ENCODE data around the gene DHX9.

DHX9 gene

GRCh38 chr1:182839209-182840066 is at the start of gene DHX9:
TSS of gene DHX9 (plus strand) at chr1:182839347. CDS start at chr1:182842567, 3,220 bp downstream.
- peak; percentile 81 for DNase-seq

DNA sequence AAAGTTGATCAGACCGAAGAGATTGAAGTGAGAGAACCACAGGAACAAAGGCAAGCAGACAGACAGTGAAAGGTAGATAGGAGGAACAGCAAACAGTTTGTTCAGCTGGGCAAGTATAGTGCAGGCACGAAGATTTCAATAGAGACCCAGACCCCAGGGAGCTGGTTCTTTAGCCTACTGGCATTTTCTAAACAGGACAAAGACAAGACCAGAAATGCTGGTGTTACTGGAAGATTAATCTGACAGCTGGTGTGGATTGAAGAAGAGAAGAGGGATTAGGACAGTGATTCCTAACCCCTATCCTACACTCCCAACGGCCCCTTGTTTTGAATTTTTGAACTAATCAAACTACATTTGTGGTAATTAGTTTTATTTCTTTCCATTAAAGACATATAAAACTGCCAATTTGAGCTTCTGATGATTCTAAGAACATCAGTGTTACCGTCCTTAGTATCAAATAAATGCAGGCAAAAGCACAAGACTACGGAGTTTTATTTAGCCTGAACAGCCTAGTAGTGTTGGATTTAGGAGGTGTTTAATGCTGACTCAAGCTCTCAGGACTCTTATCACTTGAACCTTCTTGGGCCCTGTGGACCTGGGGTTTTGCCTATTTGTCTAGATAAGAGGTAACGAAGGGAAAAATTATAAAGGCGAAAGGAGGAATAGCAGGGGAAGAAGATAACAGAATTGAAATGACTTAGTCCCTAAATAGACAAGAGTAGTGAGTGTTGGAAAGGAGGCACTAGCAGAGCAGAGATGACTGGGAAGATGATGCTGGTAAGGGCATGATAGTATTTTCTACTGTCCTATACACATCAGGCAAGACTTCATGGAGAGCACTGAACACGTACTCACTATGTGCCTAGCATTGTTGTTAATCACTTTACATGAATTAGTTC is 47.6 kb upstream of the DHX9 start:
- no peak for DNase-seq

- DNase-seq: no peak
Measured at GRCh38 chr1:182794091-182794490, 45.1 kb upstream of the DHX9 start.

- DNase-seq: no peak
Measured at GRCh38 chr1:182794676-182795201, 44.4 kb upstream of the DHX9 start.

DNA sequence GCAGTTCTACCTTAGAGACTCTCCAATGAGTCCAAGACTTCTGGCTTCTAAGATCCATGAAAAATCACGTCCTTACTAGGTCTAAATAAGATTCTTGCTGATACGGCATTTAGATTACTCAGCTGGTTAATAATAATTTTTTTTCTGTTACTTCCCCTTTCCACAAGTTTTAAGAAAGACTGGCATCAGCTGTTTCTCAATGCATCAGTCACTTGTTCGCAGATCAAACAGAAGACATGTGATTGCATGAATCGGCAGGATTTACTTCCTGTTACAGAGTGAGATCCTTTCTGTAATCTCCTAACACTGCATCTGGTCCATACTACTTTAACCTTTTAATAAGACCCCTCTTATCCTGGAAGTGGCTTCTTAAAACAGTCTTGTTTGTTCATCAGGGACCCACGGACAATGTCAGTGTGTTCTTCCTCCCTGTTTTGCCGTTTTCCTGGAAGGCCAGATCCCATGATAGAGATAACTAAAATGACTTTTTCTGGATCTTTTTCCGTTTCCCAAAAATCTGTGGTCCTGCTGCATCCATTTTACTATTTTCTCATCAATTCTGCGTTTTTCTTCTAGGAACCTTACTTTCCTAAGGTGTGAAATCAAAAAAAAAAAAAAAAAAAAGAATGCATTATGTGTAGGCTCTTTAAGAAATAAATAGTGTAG is 43.5 kb upstream of the DHX9 start:
- DNase-seq: peak; percentile 79 to 86

DNA sequence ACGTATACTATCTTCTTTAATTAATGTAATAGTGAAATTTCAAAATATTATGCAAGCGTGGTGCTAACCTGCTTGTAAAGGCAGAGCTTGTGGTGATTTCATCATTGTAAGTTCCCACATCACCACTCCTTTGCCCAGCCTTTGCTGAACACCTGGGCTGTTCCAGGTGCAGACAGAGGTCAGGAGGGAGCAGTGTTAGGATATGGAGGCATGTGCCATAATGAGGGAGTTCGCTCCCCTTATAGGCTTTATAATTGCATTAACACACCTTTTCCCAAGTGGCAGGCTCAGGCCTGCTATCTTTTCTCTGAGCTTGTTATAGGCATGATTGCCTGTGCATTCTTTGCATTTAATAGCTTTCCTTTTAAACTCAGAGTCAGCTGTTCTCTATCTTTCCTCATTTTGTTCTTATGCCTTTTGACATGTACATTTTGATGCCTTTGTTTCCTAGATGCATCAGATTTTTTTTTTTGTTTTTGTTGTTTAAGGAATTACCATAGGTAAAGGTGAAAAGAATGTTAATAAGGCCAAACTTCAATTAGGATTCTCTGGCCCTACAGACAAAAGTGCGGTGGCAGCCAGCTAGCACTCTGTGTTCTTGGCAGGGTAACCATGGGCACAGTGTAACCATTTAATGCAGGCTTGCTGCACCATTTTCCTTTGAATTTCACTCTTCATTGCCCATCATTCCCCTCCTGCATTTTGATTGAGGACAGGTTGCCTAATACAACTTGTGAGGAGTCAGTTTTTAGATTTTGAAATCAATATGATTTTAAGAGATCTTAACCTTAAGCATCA is 36.9 kb upstream of the DHX9 start:
- DNase-seq: no peak

DNA sequence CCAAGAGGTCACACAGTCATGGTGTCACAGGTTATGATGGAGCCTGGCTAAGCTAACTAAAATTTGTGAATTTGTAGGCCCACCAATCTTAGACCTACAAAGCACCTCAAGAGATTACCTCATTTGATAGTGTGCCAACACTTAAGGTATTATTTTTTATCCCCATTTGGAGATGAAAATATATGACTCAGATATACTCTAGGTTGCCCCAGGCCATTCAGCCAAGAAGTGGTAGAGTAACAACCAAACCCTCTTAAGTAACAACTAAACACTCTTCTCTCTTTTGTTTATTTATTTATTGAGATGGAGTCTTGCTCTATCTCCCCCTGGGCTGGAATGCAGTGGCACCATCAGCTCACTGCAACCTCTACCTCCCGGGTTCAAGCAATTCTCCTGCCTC is 35.3 kb upstream of the DHX9 start:
- no peak for DNase-seq

- no peak for DNase-seq
Measured at GRCh38 chr1:182806015-182806678, 33.0 kb upstream of the DHX9 start.

- DNase-seq: no peak
Measured at GRCh38 chr1:182807907-182808306, 31.2 kb upstream of the DHX9 start.

GRCh38 chr1:182809414-182809957 is 29.7 kb upstream of the DHX9 start:
- no peak for DNase-seq

DNA sequence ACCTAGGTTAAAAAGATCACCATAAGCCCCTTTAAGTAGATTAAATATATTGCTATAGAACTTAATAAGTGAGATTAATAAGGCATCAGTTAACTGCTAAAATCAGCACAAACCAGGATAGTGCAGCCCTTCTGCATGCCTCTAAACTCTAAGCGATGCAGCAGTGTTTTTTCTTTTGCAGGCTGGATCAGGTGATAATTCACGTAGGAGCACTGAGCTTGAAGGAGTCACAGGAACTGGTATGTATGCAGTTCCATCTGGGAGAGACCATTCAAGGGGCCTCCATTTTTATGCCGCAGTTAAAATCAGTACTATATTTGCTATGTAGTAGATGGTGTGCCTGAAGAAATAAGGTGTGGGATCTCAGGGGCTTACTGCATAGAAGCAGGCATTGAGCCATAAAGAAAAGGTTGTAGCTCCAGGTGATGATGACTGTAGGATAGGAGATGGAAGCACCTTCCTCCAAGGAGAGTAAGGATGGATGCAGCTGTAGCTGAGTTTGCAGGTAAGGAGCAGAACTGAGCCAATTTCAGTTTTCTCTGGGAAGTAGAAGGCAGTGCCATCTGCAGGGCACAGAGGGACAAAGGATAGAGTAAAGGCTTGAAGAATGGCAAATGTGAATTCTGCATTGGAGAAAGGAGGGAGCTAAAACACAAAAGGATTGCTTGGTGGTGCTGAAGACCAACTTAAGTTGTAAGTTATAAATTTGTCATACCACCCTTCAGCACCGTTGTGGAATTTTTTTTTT is 27.0 kb upstream of the DHX9 start:
- DNase-seq: no peak

DNA sequence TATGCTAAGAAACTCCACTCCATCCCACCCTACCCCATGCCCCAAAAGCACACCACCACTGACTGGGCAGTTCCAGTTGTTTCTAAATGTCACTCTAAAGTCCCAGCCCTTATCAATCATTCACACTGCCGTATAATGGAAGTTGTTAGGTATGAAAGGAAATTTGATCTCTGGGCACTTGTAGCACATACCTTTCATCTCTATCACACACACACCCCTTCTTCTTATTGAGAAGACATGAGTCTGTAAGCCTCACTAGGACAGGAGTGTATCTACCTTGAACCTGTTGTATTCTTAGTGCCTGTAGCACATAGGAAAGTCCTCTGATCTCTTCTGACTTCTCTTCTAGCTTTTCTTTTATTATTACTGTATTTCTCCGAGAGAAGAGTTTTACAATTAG is 22.3 kb upstream of the DHX9 start:
- DNase-seq: no peak

DNA sequence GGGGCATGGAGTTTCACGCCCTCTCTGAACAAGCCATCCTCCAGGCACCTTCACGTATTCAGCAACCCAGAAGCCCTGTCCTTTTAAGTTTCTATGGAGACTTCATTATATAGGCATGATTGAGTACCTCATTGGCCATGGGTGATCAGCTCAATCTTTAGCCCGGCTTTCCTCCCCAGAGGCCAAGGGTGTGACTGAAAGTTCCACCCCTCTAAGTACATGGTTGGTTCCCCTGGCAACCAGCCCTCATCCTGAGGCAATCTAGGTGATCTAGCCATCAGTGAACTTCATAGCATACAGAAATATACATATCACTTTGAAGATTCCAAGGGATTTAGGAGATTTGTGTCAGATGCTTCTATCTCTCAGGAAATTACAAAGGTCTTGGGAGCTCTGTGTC is 21.3 kb upstream of the DHX9 start:
- DNase-seq: no peak

DNA sequence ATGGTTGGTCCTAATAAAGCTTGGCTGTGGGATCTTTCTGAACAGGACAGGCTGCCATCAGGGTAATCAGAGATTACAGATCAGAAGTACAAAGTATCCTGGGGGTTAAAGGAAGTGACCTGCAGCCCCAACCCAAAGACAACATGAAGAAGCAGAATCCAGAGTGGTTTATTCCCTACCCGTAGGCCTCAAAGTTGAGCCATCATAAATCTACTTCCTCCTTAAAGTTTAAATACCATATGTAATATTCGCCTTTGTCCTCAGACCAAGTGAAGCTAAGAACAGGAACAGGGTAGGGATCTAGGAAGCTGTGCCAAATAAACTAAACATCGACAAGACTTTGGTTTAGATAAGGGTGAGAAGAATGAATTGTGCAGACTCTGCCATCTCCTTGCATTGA is 15.9 kb upstream of the DHX9 start:
- DNase-seq: no peak

DNA sequence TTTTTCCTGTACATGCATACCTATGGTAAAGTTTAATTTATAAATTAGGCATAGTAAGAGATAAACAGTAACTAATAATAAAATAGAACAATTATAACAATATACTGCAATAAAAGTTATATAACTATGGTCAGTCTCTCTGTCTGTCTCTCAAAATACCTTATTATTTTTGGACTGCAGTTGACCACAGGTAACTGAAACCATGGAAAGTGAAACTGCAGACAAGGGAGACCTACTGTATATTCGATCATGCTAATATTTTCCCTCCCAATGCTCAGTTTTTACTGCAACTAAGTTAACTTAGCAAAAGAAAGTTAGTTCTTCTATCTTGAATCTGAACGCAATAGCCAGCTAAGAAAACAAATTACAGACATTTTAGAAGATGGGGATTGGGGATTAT is 12.3 kb upstream of the DHX9 start:
- no peak for DNase-seq

GRCh38 chr1:182829285-182829932 is 9.7 kb upstream of the DHX9 start:
- DNase-seq: peak; percentile 55 to 66

- no peak for DNase-seq
Measured at GRCh38 chr1:182833271-182833670, 5.9 kb upstream of the DHX9 start.

- no peak for DNase-seq
Measured at GRCh38 chr1:182834326-182834725, 4.8 kb upstream of the DHX9 start.

DNA sequence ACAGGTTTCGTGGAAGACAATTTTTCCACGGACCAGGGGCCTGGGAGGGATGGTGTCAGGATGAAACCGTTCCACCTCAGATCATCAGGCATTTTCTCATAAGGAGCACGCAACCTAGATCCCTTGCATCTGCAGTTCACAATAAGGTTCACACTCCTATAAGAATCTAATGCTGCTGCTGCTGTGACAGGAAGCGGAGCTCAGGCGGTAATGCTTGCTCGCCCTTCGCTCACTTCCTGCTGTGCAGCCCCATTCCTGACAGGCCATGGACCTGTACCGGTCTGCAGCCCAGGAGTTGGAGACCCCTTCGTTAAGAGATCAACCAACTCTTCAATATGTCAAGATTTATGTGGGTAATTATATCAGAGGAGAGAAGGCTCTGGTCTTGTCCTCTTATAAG is 3.3 kb upstream of the DHX9 start:
- no peak for DNase-seq

DNA sequence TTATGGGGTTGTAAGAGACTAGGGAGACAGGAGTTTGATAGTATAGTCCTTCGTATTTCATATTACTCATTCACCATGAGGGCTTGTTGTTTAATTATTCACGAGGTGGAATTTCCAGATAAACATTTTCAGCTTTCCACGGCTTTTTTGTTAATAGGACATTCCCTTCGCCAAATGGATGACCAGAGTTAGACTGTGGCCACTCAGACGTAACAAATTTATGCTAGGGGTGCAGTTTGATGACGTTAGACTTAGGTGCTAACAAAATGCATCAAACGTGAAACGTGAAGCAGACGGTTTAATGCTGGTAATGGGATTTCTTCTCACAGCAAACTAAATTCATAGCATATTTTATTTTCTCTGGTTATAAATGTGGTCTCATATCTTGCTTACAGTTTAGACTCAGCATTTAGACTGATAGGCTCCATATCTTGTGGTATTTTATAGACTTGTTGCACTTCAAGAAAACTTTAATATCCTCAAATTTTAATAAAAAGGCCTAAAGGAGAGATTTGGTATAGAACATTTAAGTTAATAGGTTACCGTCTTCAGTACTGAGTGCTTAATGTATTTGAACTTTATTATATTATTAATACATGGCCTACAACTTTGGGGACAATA is 2.3 kb downstream of the DHX9 start:
- DNase-seq: no peak

Measured in Kasumi-1 (cell line).